ENCODE measurements around the gene KCNF1.

KCNF1 gene

GRCh38 chr2:10918661-10919409 is 7.1 kb downstream of the KCNF1 start:
- no peak for TF ChIP-seq CTCF (IDR thresholded peaks at IDR 0.05; ENCODE audit: low read depth, low read length, missing control alignments)
- DNase-seq (ENCODE audit: extremely low read depth, low read depth) = no peak
- H3K4me3 ChIP-seq (replicated peaks; ENCODE audit: low read depth, low read length) = no peak overlapping the region

- DNase-seq (ENCODE audit: extremely low read depth, low read depth) = no peak
- no peak overlapping the region for H3K4me3 ChIP-seq (replicated peaks; ENCODE audit: low read depth, low read length)
Observed at GRCh38 chr2:10919410-10919770, 7.7 kb downstream of the KCNF1 start.

GRCh38 chr2:10919771-10920621 is 8.3 kb downstream of the KCNF1 start:
- DNase-seq (ENCODE audit: extremely low read depth, low read depth) = no peak
- H3K4me3 ChIP-seq (replicated peaks; ENCODE audit: low read depth, low read length) = no peak overlapping the region
- TF ChIP-seq CTCF (IDR thresholded peaks at IDR 0.05; ENCODE audit: low read depth, low read length, missing control alignments) = no peak

More at GRCh38 chr2:10919410-10919770, 7.7 kb downstream of the KCNF1 start:
- no peak for TF ChIP-seq CTCF (IDR thresholded peaks at IDR 0.05; ENCODE audit: low read depth, low read length, missing control alignments)

- H3K4me3 ChIP-seq (replicated peaks; ENCODE audit: low read depth, low read length) = no peak overlapping the region
- TF ChIP-seq CTCF (IDR thresholded peaks at IDR 0.05; ENCODE audit: low read depth, low read length, missing control alignments) = no peak
Observed at GRCh38 chr2:10920764-10921388, 9.1 kb downstream of the KCNF1 start.

GRCh38 chr2:10921525-10921924 is 9.8 kb downstream of the KCNF1 start:
- no peak for TF ChIP-seq CTCF (IDR thresholded peaks at IDR 0.05; ENCODE audit: low read depth, low read length, missing control alignments)
- no peak for DNase-seq (ENCODE audit: extremely low read depth, low read depth)
- no peak overlapping the region for H3K4me3 ChIP-seq (replicated peaks; ENCODE audit: low read depth, low read length)

More at GRCh38 chr2:10920764-10921388, 9.1 kb downstream of the KCNF1 start:
- DNase-seq (ENCODE audit: extremely low read depth, low read depth) = no peak

- TF ChIP-seq CTCF (IDR thresholded peaks at IDR 0.05; ENCODE audit: low read depth, low read length, missing control alignments) = no peak
- no peak for DNase-seq (ENCODE audit: extremely low read depth, low read depth)
- no peak overlapping the region for H3K4me3 ChIP-seq (replicated peaks; ENCODE audit: low read depth, low read length)
Observed at GRCh38 chr2:10922307-10923007, 10.7 kb downstream of the KCNF1 start.
